Neural cell (in vitro differentiated cells): Measurements from ENCODE around the gene EEF2K.

Experiments
- CTCF ChIP-seq: fragments of 450-650 bp; IDR thresholded peaks from 2 replicates; pipeline ENCODE4 v1.5.1; 2014; ENCODE audit warnings: antibody characterized with exemption, mild to moderate bottlenecking, moderate library complexity; ENCODE audit not compliant: poor library complexity, severe bottlenecking
- EZH2 ChIP-seq: fragments of 200-600, 300-800 bp; shearing (Covaris generic), sonication (generic); IDR thresholded peaks from 2 replicates; pipeline ENCODE4 v1.6.1; 2014; ENCODE audit warnings: antibody characterized with exemption, low read length, borderline replicate concordance, mild to moderate bottlenecking; ENCODE audit not compliant: insufficient read depth, poor library complexity, severe bottlenecking
- MXI1 ChIP-seq: fragments of 450-650 bp; conservative IDR thresholded peaks from 2 replicates; pipeline ENCODE4 v1.6.1; 2014; ENCODE audit warnings: antibody characterized with exemption, mild to moderate bottlenecking; ENCODE audit not compliant: poor library complexity, severe bottlenecking
- RAD21 ChIP-seq: fragments of 450-650 bp; conservative IDR thresholded peaks from 2 replicates; pipeline ENCODE4 v1.6.1; 2014; ENCODE audit warnings: antibody characterized with exemption, mild to moderate bottlenecking, moderate library complexity

GRCh38 chr16:22327446-22327775 is 121.3 kb downstream of the EEF2K start:
- TF ChIP-seq MXI1: no peak
- TF ChIP-seq CTCF: no peak
- TF ChIP-seq RAD21: no peak
- no peak for TF ChIP-seq EZH2
